ENCODE measurements around the gene TSPEAR.

The TSPEAR gene

DNA sequence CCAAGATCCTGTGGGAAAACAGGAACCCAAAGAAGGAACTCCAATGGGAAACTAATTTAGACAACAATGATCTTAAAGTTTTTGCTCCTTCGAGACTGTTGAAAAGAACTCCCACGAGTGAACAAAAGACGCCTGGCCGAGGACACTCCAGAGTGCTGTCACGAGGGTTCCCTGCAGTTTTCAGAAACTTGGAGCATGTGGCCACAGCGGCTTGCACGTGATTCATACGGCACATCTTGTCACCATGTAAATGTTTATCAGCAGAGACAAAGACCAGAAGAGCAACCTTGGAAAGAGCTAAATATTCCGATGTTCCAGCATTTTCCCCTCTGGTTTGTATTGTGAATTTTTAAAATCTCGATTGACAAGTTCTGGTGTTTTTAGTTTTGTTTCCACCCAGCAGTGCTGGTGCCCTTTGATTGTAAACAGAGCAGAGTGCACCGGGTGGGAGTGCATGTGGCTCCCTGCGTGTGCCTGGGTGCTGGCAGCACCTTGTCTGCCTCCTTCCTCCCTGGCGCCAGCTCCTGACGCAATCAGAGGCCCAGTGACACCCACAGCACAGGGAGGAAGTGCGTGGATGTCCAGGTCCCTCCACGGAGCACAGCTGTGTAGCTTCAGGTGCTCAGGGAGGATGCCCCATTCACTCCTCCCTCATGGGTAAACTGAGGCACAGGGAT is 233.1 kb downstream of the TSPEAR start:
- DNase-seq, result no peak

DNA sequence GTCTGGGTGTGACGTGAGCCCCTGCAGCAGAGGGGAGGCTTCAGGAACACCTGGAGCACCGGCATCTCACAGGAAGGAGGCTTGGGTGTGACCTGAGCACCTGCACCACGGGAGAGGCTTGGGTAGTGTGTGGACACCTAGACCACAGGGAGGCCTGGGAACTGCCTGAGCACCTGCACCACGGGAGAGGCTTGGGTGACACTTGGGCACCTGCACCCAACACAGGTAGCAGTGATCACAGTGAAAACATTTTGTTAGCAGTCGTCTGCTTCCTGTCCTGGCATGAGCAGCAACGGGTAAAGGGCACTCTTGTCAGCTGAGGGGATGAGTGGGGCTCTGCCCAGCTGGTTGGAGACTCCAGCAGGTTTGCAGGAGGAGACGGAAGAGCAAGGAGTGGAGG is 233.7 kb downstream of the TSPEAR start:
- DNase-seq, result no peak

GRCh38 chr21:44477131-44477530 is 234.2 kb downstream of the TSPEAR start:
- DNase-seq, result no peak

- DNase-seq, result no peak
Observed at GRCh38 chr21:44475266-44475845, 236.0 kb downstream of the TSPEAR start.

DNA sequence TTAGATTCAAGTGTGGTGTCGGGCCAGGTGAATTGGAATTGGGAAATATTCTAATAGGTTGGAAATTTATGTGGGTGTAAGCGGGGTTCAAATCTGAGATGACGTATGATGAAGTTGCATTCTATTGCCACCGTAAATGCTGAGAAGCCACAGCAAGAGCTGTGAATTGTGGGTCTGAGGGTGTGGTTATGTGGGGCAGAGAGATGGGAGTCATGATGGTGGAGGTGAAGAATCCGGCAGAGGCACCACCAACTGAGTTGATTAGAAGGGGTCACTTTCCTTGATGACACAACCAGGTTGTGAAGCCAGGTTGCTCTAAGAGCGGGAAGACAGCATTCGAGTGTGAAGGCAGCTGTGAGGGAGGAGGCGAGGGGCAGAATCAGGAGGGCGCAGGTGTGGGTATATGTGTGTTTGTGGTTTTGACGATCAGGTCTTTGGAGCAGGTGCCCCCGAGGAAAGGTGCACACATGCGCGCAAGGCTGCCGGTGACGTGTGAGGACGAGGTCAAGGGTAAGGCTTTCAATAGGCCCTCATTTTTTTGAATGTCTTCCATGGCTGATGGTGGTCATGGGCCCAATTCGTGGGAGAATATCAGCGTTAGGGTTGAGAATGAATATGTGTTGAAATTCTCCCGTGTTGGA is 237.3 kb downstream of the TSPEAR start:
- no peak for DNase-seq

DNA sequence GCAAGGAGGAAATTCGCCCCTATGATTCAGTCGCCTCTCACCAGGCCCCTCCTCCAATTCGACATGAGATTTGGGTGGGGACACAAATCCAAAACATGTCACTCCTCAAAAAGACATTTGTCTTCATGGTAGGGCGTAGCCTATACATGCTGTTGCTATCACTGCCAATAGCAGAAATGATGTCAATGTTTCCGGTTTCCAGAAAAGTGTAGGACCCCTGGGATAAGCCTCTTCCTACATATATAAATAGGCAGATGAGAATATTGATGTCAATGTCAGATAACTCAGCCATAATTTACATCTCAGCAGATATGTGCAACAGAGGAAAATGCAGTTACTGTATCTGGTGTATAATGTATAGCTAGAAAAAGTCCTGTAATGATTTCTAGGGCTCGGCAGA is 239.4 kb downstream of the TSPEAR start:
- DNase-seq, result no peak

GRCh38 chr21:44471341-44471740 is 240.0 kb downstream of the TSPEAR start:
- DNase-seq, result no peak

DNA sequence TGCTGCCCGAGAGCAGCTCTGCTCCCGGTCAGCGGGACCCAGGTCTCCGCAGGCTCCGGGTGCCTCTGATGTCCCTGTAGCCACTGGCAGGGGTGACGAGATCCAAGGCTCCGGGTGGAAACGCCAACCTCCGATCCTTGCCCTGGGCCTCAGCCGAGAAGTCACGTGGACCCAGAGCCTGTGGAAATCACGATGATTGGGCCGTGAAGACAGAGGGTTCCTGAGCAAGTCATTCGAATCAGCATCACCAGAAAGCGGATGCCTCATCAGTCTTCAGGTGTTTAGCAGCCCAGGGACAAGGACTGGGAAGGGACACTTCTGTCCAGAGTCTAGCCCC is 243.5 kb downstream of the TSPEAR start:
- DNase-seq, result no peak

DNA sequence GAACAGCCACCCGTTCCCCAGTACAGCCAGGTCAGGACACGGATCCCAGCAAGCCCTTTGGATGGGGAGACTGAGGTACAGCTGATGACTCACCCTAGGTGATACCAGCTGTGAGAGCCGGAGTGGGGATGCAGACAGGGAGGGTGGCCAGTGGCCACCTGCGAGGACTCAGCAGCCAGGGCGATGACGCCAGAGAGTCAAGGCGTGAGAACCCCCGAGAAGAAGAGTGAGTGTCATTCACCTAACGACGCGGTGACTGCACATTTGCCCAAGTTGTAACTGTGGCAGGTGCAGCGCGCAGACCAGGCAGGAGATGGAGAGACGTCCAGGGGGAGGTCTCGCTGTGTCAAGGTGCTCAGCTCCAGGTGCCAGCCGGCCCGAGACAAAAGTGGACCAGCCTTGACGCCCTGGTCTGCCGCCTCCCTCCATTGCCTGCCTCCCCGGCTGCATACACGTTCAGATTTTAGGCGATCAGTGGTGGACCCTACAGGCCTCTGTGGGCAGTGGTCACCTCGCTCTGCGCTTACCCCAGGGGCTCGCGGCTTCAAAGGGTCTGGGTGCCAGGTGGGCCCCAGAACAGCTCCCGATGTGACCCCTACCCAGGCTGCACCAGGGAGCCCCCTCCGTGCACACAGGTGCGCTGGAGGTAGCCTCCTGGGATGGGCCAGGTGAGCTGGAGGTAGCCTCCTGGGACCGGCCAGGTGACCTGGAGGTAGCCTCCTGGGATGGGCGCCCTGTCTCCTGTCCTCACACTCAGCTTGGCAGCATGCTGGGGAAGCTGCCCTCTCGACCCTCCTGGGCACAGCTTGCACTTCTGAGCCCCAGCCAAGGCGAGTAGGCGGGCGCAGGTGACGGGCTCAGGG is 244.1 kb downstream of the TSPEAR start:
- DNase-seq, result no peak

- no peak for DNase-seq
Observed at GRCh38 chr21:44466351-44466954, 244.9 kb downstream of the TSPEAR start.

DNA sequence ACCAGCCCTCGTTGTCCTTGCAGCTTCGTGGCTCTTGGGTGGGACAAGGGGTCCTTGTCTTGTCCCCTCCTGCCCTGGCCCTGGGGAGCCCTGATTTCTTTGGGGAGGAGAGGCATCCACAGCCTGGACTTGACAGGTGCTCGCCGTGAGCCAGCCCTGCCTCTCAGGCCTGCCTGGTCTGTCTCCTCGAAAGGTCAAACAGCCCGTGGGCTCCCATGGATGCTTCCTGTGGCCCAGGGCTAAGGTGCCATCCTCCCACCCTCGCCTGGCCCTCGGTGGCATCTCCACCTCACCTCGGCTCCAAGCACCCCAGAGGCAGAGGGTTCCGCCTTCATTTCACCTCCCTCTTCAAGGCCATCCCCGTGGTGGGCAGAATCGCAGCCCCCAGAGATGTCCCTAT is 247.0 kb downstream of the TSPEAR start:
- DNase-seq, result no peak

GRCh38 chr21:44463724-44464123 is 247.6 kb downstream of the TSPEAR start:
- DNase-seq, result no peak

DNA sequence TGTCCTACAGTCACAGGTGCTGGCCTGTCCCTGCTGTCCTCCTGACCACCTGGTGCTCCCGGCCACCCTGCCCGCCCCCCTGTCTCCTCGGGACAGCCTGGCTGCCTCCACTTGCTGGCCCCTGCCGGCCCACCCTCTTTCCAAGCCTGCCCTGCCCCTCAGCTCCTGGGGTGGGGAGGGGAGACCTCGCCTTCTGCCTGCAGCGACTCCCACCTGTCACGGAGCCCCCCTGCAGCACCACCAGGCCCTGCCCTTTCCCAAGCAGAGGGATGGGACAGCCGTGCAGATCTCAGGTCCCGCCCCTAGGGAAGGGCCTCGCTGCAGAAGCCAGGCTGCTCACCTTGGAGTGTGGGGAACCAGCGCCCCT is 248.6 kb downstream of the TSPEAR start:
- no peak for DNase-seq

DNA sequence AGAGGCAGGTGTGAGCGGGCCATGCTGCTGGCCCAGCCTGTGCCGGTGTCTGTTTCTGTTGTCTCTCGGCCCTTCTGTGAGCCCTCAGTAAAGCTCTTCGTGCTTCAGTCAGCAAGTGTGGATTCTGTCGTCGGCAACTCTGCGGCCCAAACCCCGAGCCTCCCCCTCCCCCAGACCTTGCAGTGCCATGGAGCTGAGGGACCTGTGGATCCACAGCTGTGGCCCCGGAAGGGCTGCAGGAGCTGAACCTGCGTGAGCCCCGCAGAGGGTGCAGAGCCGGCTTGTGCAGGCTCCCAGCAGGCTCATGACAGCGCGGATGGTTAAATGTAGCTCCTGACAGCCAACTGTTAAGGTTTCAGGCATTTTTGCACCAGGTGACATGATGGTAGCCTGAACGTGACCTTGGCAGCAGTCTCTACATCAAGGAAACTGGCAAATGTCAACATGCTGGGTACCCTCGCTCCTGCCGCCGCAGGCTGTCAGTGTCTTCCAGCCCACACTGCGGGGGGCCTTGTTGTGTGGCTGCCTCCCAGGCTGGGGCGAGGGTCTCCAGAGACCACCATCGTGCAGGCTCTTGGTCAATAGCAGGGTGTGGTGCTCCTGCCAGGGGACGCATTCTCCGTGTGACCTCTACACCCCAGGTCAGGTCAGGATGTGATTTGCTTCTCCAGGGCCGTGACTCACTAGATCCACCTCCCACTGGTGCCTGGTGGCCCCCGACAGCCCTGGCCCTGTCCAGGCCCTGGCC is 249.1 kb downstream of the TSPEAR start:
- no peak for DNase-seq

- no peak for DNase-seq
Observed at GRCh38 chr21:44461464-44462001, 249.8 kb downstream of the TSPEAR start.

GRCh38 chr21:44461005-44461404 is 250.4 kb downstream of the TSPEAR start:
- no peak for DNase-seq

DNA sequence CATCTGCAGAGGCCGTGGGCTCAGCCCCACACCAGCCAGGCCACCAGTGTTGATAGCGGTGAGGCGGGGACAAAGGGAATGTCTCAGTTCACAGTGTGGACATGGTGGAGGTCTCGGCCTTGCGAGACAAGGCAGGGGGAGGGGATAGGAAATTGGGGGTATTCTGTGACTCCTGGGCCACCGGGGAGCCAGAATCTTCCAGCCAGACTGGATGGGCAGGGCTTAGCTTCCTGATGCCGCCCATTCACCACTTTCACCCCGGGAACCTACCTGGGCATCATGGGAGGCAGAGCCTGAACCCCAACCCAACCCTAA is 251.0 kb downstream of the TSPEAR start:
- no peak for DNase-seq

DNA sequence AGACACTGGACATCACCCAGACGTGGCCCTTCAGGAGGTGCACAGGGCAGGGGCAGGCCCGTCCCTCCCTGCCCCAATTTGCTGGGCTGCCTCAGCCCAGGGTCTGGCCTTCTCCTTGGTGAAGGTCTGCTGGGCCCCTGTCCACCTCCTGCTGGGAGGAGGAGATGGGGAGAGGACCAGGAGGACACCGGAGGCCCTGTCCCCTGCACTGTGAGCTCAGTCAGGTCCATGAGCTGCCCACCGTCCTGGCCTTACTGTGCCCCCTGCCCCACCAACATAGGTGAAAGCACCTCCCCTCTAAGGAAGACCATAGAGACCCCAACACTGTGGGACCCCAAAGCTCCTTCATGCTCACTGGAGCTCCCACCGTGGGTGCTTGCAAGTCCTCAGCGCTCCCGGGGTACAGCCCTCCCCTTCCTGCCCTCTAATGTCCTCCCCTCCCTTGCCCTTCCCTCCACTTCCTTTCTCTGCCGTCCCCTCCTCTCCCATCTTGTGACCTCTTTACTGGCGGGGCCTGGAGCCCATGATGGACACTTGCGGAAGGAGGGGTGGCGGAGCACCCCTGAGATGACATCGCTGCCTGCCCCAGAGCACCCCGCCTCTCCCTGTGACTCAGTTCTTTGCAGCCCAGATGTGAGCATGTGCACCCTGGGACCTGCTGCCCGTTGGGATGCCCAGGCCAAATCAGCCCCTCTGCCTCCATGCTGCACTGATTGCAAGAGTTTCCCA is 251.5 kb downstream of the TSPEAR start:
- DNase-seq, result no peak

- DNase-seq, result no peak
Observed at GRCh38 chr21:44458971-44459711, 252.2 kb downstream of the TSPEAR start.

- DNase-seq, result no peak
Observed at GRCh38 chr21:44456915-44457736, 254.2 kb downstream of the TSPEAR start.
